ENCODE measurements around the gene TMTC1.
"Not testable (repeated sequence)": the region's sequence is repeated elsewhere in the genome, so short reads cannot be mapped to it uniquely, and the experiment has no call there.

TMTC1 gene

DNA sequence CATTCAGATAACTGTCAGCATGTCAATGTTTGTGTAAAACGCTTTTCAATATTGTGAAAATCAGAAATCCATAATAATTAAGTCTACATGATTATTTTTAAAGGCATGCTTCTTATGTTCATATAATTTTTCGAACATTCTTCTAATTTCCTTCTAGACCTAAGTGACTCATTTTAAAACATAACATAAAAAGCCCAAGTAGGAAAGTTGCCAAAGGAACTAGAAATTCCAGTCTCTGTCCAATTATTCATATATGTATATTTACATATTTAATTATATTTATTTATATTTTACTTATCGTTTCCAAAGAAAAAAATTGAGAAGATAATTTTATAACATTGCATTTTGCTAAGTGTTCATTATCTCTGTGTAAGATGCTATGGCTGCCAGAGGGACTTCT, 110.4 kb downstream of the TMTC1 start:
- DNase-seq, result no peak

DNA sequence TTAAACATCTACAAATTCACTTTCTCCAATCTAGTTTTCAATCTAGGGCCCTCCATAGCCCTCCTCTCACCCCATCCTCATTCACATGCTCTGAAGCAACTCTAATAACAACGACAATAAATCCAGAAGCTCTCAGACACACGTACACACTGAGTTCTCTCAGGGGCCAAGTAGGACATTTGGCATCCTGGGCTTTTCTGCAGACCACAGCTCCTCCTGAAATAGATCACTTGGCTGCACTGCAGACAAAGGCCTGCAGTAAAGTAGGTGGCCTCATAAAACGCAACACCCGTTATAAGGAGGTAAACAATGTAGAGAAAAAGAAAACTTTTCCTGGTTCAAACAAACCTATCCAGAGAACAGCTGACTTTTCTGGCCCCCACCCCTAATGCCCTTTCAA, 111.2 kb downstream of the TMTC1 start:
- DNase-seq, result no peak

DNA sequence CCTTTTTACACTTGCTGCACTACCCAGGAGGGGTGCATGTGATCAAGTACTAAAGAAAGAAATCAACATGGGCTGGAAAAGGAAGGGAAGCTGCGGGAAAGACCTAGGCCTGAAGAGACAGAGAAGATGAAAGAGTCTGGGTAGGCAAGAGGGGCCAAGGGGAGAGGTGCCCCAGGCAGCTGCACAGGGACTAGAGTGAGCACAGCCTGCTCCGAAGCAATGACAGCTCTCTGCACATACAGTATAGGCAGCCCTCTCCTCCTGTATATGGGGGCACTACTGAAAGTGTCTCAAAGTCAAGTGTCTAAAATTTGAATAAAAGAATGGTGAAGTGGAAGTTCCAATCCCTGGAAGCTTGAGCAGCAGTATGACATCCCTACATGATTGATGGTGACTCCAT, 112.0 kb downstream of the TMTC1 start:
- no peak for DNase-seq

DNA sequence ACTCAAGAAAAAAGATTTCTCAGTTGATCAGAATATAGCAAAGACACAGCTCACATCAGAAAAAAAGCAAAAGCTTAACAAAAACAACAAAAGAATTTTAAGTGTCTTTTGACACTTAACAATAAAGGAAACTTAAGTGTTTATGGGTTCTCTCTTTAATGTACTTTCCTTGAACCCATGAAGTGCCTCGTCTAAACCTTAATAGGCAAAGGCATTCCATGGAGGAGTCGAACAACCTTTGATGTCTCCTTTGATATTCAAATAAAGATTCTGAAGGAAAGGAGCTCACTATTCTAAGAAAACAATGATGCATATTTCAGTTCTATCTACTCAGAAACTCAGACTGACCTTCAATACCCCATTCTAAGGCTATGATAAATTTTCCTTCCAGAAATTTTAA, 116.7 kb downstream of the TMTC1 start:
- DNase-seq, result no peak

DNA sequence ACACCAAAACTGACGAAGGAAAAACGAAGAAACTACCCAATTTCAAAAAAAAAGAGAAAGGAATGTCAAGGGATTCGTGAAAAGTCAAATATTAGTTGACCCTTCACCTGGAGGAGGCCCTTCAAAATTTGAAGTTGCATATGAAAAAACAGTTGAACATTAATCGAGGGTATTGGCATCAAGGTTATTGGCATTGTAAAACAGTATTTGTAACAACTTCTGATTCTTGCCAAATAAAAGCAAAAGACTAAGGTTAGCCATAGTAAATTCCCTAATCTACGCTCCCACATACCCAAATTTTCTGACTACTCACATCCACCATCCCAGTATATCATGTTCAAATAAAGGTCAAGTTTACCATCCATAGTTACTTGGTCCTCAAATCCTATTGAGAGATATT, 118.6 kb downstream of the TMTC1 start:
- DNase-seq, result no peak

DNA sequence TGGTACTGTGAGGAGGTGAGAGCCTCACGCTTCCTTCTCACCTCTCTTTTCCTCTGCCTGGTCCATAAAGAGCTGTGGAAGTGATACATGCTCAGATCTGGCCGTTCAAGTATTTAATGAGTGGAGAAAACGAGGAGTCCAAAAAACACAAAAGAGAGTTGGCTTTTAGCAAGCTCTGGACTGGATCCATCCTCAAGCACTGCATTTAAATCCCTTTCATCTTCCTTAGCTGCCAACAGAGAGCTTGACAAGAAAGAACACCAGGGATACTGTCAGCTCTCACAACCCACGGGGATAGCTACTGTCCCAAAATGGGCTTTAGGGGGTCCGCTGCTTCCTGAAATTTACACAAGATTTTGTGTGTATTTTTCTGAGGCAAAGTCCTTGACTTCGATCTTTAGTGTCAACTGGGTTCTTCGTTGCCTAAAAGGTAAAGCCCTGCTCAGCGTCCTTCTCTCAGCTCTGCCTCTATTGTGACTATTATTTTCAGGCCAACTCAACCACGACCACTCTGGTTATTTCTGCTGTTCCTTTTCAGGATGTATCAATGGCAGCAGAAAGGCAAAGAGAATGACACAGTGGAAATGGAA, 120.9 kb downstream of the TMTC1 start:
- DNase-seq, result no peak

DNA sequence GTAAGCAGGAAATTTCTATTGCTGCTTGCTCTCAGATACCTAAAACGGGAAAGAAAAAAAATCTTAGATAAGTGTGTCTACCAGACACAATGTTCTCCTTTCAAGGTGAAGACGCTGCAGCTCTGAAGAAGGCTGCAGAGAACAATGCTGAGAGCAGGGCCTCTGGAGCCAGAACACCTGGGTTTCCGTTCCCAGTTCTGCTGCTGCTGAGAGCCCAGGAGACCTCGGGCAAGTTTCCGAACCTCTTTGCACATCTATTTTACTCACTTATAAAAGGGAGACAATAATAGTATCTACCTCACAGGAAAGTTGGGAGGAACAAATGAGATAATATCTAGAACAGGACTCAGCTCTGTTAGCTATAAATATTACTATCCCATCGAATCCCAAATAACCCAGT, 122.9 kb downstream of the TMTC1 start:
- no peak for DNase-seq

DNA sequence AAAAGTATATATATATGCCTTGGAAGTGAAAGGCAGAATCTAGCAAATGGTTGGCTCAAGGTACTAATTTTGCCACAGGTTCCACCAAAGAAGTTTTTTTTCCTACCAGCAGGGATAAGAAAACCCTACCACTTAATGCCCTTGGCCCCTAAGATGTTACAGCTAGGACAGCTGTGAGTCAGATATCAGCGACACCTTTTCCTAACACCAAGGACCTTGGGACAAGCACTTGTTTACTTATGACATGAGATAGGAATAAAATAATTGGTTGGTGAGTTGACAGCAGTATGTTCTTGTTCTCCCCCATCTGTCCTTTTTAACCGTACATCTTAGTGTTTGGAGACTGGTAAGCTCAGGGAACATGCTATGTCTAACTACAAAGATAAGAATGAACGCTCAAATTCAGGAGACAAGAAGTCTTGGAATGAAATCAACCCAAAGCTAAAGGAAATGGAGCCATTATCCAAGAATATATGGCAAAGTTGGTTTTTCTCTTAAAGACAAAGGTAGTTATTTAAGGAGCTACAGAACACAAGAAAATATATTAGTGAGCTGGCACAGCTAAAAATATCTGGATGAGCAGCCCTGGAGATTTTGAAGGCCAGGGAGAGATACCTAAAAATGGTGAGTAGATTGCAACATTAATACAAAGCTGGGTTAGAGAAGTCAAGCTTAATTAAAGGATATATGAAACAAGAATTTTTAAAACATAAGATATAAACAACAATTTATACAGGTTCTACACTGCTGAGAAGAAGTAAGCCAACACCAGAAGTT, 126.8 kb downstream of the TMTC1 start:
- no peak for DNase-seq

DNA sequence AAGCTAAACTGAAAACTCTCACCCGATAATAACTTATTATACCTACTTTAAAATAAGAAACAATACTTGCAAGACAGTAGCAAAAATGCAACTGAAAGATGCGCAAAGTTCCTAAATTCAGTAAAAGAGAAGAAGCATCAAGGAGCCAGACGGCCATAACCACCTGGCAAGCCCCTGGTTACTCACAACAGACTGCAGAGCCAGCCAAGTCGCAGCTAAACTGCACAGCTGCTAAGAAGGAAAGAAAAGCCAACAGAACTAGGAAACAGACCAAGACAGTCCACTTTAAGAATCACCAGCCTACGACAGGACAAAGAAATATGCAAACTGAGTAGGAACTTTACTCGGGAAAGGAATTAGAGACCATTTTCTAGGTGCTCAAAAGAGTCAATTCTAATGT, 127.9 kb downstream of the TMTC1 start:
- no peak for DNase-seq

DNA sequence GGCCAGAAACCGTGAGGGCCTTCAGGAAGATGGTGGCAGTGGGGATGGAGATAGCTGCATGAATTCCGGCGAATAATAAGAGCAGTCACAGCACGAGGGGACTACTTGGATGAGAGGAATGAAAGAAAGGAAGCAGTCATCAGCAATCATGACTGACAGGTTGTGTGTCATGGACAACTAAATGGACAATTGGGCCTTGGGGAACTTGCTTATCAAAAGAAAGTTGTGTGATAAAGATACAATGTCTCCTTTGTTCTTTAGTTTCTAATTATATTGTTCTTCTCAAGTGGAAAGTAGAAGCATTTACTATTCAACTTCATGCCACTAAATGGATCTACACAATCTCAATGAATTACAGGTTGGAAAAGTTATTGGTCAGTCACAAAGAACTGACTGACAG, 130.5 kb downstream of the TMTC1 start:
- DNase-seq, result no peak

DNA sequence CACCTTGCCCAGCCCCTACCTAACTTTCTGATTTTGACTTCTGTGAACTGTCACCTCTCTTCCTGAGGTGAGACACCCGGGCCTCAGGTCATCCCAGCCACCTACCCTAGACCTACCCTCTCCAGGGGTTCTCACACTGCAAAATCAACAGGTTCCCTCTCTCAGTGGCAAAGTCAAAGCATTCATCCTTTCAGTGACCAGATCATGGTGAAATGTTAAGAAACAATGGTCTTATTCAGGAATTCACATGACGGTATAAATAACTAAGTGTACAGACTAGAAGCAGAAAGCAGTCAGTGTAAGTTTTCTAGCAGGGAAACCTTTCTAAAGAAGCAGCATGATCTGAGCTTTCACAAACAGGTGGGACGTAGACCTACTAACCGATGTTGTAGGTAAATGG, 133.4 kb downstream of the TMTC1 start:
- DNase-seq, result no peak

DNA sequence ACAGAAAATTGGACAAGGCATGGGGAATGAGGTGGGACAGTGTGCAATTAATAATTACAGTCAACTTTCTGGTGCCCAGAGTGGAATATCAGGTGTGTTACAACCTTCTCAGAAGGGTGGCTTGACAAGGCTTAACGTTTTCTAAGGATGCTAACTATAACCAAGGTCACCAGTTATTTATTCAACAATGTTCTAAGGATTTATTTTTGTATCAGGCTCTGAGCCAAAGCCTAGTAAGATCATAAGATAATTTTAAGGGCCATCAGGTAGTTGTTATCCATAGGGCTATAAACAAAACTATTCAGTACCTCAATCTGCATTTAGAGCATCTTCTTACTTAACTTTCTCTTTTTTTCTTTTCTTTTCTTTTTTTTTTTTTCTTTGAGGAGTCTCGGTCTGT, 134.0 kb downstream of the TMTC1 start:
- no peak for DNase-seq

DNA sequence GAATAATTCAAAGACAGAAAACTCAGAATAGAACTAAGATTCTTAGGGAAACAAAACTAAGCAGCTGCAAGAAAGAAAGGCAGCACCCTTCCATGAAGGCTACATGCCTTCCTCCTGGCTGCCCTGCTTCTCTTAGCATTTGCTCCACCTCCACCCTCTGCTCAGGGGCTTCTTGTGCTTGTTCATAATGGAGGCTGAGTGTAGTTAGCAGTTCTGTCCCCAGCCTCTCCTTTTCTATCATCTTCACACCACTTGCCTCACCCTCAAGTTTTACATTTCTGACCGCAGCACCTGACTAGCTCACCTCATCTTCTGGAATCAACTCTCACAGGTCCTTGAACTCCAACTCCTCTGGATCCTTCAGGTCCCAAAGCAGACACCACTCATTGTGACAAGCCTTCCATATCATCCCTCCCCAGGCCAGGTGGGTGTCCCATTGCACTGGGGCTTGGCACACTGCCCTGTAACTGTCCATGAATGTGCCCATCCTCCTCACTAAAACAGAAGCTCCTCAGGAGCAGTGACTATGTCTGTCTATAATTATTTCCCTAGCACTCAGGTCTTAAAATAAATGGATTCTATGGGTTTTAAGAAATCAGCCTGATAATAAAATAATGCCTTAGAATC, 139.1 kb downstream of the TMTC1 start:
- no peak for DNase-seq

DNA sequence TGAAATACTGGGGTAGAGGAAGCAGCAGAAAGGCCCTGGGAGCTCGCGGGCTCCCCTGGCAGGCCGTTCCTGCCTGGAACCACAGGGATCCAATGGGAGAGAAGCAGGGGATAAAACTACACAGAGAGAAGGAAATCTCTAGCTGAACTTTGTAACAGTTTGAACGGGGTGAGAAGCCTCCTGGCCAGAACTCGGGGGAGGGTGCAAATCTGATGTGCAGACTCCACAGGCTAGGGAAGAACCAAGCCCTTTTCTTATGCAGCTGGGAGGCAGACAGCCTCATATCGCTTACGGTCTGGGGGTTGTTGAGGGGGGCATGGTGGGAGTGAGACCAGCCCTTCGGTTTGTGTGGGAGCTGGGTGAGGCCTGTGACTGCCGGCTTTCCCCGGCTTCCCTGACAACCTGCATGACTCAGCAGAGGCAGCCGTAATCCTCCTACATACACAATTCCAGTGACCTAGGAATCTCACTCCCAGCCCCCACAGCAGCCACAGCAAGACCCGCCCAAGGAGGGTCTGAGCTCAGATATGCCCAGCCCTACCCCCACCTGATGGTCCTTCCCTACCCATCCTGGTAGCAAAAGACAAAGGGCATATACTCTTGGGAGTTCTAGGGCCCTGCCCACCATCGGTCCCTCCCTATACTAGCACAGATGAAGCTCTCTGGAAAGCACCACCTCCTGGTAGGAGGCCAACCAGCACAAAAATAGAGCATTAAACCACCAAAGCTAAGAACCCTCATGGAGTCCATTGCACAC, 143.0 kb downstream of the TMTC1 start:
- DNase-seq, result no peak

DNA sequence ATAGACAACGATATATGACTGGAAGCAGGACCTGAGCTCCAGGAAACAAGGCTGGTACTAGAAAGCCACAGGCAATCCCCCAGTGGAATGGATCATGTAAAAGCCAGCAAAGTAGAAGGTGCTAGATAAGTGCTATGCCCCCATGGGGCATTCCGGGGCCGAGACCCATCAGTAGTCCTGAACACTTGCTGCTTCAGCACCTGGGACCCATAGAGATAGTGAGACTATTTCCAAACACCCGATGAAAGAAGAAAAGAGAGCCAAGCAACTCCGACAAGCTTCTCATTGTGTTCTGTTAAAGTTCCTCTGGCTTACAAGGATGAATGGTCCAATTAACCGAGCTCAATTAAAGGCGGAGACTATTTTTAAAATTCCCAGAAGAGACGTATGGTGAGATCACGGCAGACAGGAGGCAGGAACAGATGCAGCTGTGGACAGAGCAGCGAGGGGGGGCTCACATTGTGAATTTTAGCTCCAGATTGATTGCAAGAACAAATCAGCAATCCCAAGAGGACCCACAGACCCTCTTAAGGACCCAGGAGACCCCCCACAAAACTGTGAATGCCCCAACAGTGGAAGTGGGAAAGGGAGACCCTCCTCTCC, 143.7 kb downstream of the TMTC1 start:
- no peak for DNase-seq

DNA sequence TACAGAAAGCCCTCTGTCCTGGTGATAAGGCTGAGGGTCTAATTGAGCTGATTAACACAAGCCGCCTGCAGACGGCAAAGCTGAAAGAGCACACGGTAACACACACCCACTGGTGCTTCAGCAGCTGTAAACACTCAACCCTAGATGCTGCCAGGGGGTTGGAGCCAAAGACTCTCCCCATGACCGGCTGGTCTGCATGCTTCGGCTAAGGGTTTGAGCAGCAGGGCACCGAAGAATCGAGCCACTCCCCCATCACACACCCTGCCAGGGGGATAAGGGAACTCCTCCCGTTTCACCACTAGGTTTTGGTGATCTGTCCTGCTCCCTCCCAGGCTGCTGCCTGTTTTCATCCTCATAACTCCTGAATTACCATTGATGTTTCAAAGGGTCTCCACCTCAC, 145.2 kb downstream of the TMTC1 start:
- DNase-seq, result no peak

DNA sequence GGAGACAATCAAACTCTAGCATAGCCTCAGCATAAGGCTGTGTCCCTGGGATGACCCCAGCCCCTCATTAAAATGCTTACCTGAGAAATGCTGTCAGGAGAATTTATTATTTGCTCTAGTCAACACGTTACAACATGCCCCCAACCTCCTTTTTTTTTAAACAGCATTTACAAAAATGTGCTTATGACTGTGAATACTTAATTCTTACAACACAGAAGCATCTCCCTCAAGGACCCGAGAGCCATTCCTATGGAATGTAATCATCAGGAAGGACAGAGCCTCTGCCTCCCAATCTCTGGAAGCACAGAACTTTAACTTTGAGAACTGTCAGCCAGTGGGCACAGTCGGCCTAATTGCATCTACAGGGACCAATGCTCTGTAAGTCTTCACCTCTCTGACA, 149.7 kb downstream of the TMTC1 start:
- no peak for DNase-seq

DNA sequence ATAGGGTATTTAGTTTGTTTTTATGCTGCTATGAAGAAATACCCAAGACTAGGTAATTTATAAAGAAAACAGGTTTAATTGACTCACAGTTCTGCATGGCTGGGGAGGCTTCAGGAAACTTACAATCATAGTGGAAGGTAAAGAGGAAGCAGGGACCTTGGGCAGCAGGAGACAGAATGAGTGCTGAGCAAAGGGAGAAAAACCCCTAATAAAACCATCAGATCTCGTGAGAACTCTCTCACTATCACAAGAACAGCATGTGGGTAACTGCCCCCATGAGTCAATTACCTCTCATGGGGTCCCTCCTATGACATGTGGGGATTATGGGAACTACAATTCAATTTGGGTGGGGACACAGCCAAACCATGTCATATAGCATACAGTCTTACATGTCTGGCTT, 153.6 kb downstream of the TMTC1 start:
- DNase-seq, result not testable (repeated sequence)

DNA sequence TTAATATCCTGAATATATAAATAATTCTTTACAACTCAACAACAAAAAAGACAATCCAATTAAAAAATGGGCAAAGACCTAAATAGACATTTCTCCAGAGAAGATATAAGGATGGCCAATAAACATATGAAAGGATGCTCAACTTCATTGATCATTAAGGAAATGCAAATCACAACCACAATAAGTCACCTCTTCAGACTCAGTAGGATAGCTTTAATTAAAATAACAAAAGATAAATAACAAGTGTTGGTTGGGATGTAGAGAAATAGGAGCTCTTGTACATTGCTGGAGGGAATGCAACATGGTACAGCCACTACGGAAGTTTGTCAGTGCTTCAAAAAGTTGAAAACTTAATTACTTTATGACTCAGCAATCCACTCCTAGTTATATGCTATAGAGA, 156.5 kb downstream of the TMTC1 start:
- DNase-seq, result no peak

DNA sequence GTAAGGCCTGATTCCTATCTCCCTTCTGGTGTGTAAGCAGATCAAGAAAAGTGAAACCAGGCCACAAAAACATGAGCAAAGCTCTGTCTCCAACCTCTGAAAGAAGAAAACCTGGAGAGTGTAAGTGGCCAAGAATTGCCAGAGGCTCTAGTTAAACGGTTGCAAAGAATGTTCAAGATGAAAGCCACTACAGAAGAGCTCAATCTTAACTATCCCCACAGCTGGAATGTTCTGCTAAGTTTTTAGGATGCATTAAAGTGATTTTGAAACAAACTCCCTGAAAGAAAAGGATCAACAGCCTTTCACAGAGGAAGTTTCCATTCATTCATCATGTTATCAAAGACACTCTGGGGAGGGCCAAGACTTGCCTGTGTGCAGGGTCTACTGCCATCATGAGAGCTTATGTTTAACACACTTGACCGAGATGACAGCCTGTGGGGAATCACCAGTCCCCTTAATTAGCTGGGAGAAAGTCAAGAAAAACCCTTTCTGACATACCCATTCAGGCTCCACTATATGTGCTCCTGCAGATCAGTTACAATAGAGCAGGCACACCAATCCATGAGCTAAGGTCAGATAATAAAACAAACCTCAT, 158.3 kb downstream of the TMTC1 start:
- no peak for DNase-seq

DNA sequence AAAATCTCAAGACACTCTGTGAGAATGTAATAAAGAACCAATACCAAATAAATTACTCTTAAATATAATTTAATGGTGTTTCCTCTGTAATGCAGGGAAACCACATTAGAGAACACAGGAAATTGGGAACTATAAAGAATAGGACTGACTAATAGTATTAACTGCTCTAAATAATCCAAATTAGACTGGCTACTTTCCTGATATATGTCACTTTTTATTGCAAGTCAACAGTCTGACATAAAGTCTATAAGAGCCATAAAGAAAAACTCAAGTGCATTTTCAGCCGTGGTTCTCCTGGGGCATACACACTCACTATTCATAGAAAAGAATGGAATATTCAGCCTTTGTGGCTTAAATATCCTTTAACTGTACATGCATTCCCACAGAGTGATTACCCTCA, 161.5 kb downstream of the TMTC1 start:
- no peak for DNase-seq

DNA sequence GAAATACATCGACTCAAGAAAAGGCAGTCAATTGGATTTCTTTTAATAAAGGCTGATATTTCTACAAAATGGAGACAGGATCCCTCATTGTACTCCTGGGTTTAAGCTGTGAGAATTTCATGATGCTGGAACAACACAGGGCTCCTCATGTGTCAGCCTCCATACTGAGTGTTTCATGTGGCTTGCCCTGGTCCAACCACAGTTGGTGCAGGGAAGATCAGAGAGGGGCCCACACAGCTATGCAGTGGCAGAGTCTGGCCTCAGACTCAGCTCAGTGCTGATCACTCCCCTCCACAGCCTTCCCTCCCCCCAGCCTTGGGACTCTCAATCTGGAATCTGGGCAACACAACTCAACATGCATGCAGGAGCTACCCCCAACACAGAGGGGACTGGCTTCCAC, 163.7 kb downstream of the TMTC1 start:
- no peak for DNase-seq

All from amygdala (tissue), 56 donors.